Muscle of back (tissue), 11 donors: ENCODE results near the gene MYMK. TPM values are rescaled to one million over a fixed set of nuclear protein-coding genes. Genes with fewer than 3 reads are reported as not detected.

ENCODE experiments used
- DNase-seq, 3 donors: peaks; one replicate each; pipeline versions ENCODE4 v3.0.0 to v3.0.0-alpha.2; 2013
- polyA plus RNA-seq, 10 donors: library from polyadenylated mRNA; unstranded; fragments of 120-200 nt; gene quantifications; one replicate each; pipeline ENCODE4 v1.2.1, GENCODE V29; 2013; ENCODE audit not compliant: insufficient read length in 10 of 10

MYMK gene
- polyA plus RNA-seq, 10 donors, result 39.8 to 75.9 (median 49.5) TPM

GRCh38 chr9:133468777-133469421, 55.9 kb downstream of the MYMK start:
- no peak for DNase-seq

- DNase-seq, result no peak
These were observed 56.4 kb downstream of the MYMK start for GRCh38 chr9:133468374-133468773.

GRCh38 chr9:133467101-133467500, 57.7 kb downstream of the MYMK start:
- DNase-seq, result no peak

GRCh38 chr9:133465984-133466383, 58.8 kb downstream of the MYMK start:
- no peak for DNase-seq

- no peak for DNase-seq
These were observed 60.1 kb downstream of the MYMK start for GRCh38 chr9:133464638-133465037.

Other genes with a start within 250 kb of the MYMK start
- gene ABO, start 249.8 kb downstream of the MYMK start, polyA plus RNA-seq, result 1 to 10 TPM in 8 of 10 donors, under 1 TPM in 2; 0.31 to 4.5 (median 1.9) TPM
- 10 to 100 TPM; 15.9 to 25.7 (median 19.3) TPM for gene SURF6, start 188.8 kb downstream of the MYMK start, polyA plus RNA-seq
- 10 to 100 TPM; 18.3 to 24.6 (median 21.5) TPM for gene MED22, start 176.8 kb downstream of the MYMK start, polyA plus RNA-seq
- 1,000 to 10,000 TPM; 1,848 to 2,831 (median 2,454) TPM for gene RPL7A, start 176.7 kb downstream of the MYMK start, polyA plus RNA-seq
- 10 to 100 TPM; 22.7 to 37.5 (median 29.5) TPM for gene SURF1, start 168.5 kb downstream of the MYMK start, polyA plus RNA-seq
- 10 to 100 TPM in 7 of 10 donors, 1 to 10 TPM in 3; 7.5 to 15.1 (median 12.1) TPM for gene SURF2, start 168.4 kb downstream of the MYMK start, polyA plus RNA-seq
- 100 to 1,000 TPM in 8 of 10 donors, 10 to 100 TPM in 2; 93.7 to 145 (median 104) TPM for gene SURF4, start 148.9 kb downstream of the MYMK start, polyA plus RNA-seq
- 1 to 10 TPM in 7 of 10 donors, under 1 TPM in 3; 0.87 to 2.1 (median 1.6) TPM for gene STKLD1, start 148.6 kb downstream of the MYMK start, polyA plus RNA-seq
- gene REXO4, start 106.9 kb downstream of the MYMK start, polyA plus RNA-seq, result 10 to 100 TPM; 27.8 to 35.3 (median 32.1) TPM
- gene ADAMTS13, start 102.6 kb downstream of the MYMK start, polyA plus RNA-seq, result 1 to 10 TPM; 3.8 to 8.6 (median 5.9) TPM
- gene CACFD1, start 65.0 kb downstream of the MYMK start, polyA plus RNA-seq, result 10 to 100 TPM; 10.5 to 17.7 (median 13.8) TPM
- 1 to 10 TPM in 5 of 10 donors, under 1 TPM in 5; 0.76 to 1.5 (median 1.00) TPM for gene SLC2A6, start 45.9 kb downstream of the MYMK start, polyA plus RNA-seq
- gene ADAMTSL2, start 9.7 kb upstream of the MYMK start, polyA plus RNA-seq, result 1 to 10 TPM; 1.7 to 6.9 (median 3.5) TPM
- gene FAM163B, start 84.4 kb upstream of the MYMK start, polyA plus RNA-seq, result under 1 TPM in 2 of 10 donors, not detected in 8; 0.25 to 0.31 TPM
- gene DBH, start 111.4 kb upstream of the MYMK start, polyA plus RNA-seq, result under 1 TPM; 0.42 to 0.96 (median 0.63) TPM
- 1 to 10 TPM; 3.0 to 7.1 (median 4.6) TPM for gene SARDH, start 213.4 kb upstream of the MYMK start, polyA plus RNA-seq